Omental fat pad (tissue), 4 donors: ENCODE data around the gene FAM13A. TPM values are rescaled to one million over a fixed set of nuclear protein-coding genes. Genes with fewer than 3 reads are reported as not detected.

Experiments
- ATAC-seq: fragments of 150-250 bp; one replicate; pipeline ENCODE4 v1.9.1; 2016; ENCODE audit warnings: mild to moderate bottlenecking, moderate library complexity; ENCODE audit not compliant: low FRiP score
- DNase-seq: peaks from one replicate; pipeline ENCODE4 v3.0.0-alpha.2; 2019; ENCODE audit warnings: low spot score
- CTCF ChIP-seq, 3 donors: fragments of 450-650 bp; IDR thresholded peaks; one replicate each; pipeline ENCODE4 v1.5.1; 2016 to 2017; ENCODE audit warnings: antibody characterized with exemption in 3 of 3, mild to moderate bottlenecking in 3 of 3, moderate library complexity in 2 of 3
- total RNA-seq, 4 donors: library from RNA; depleted of rRNA; stranded (reverse); fragments of >200 nt; gene quantifications; one replicate each; pipeline ENCODE4 v1.1.0, GENCODE V29; 2016

FAM13A gene
- total RNA-seq, 4 donors from 2014 or later, result 48.5 to 84.2 (median 51.2) TPM

- peak; percentile 54 for ATAC-seq
- DNase-seq, result no peak
- TF ChIP-seq CTCF (IDR thresholded peaks at IDR 0.05), result no peak
Observed at GRCh38 chr4:88706574-88706973, 350.4 kb downstream of the FAM13A start.

GRCh38 chr4:88705805-88706492, 351.0 kb downstream of the FAM13A start:
- DNase-seq (no peak), ATAC-seq (no peak)
- no peak for TF ChIP-seq CTCF (IDR thresholded peaks at IDR 0.05)

GRCh38 chr4:88705223-88705622, 351.8 kb downstream of the FAM13A start:
- ATAC-seq, result no peak
- no peak for DNase-seq
- no peak for TF ChIP-seq CTCF (IDR thresholded peaks at IDR 0.05)

- TF ChIP-seq CTCF (IDR thresholded peaks at IDR 0.05), result no peak
- DNase-seq, result no peak
- ATAC-seq, result no peak
Observed at GRCh38 chr4:88702782-88703181, 354.2 kb downstream of the FAM13A start.

GRCh38 chr4:88698519-88698918, 358.5 kb downstream of the FAM13A start:
- DNase-seq (no peak), ATAC-seq (no peak)
- TF ChIP-seq CTCF (IDR thresholded peaks at IDR 0.05), result no peak

GRCh38 chr4:88697588-88698329, 359.2 kb downstream of the FAM13A start, which contains the start of gene NAP1L5:
NAP1L5 (minus strand) TSS chr4:88697829; CDS start chr4:88697754, 75 bp downstream.
- DNase-seq, result no peak
- ATAC-seq, result peak; percentile 81
- no peak for TF ChIP-seq CTCF (IDR thresholded peaks at IDR 0.05)
